ENCODE measurements around the gene HIP1. TPM values are rescaled to one million over a fixed set of nuclear protein-coding genes. Genes with fewer than 3 reads are reported as not detected.
"Not testable (repeated sequence)": the region's sequence is repeated elsewhere in the genome, so short reads cannot be mapped to it uniquely, and the experiment has no call there.

Gene HIP1
- total RNA-seq, 4 donors from 2014 or later, result 15.8 to 33.2 (median 22.8) TPM

DNA sequence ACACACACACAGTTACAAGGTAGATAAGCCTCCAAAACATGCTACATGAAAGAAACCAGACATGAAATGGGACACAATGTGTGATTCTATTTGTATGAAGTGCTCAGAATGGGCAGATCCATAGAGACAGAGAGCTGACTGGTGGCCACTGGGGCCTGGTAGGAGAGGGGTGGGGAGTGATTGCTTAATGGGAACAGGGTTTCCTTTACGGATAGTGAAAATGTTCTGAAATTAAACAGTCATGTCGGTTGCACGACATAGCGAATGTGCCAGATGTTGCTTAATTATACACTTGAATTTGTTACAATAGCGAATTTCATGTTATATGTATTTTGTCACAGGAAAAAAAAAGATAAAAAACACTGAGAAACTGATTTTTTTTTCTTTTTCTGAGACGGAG lies 124.3 kb downstream of the HIP1 start:
- WGBS, result 82% methylated on average over 6 of the region's 6 CpGs
- no peak for TF ChIP-seq POLR2AphosphoS5 (IDR thresholded peaks at IDR 0.05)
- TF ChIP-seq CTCF (IDR thresholded peaks at IDR 0.05), result no peak
- TF ChIP-seq POLR2A (IDR thresholded peaks at IDR 0.05; ENCODE audit: low read depth), result no peak
- TF ChIP-seq EP300 (IDR thresholded peaks at IDR 0.05), result no peak
- Histone ChIP-seq H3K9me3 (no peaks in the 10 kb centered on the region), H3K27me3 (no peaks in the 10 kb centered on the region), H3K27ac (replicated peaks in 1 of 4) (no peak overlapping the region), H3K4me1 (peaks cover 12 to 19% (median 14%) of the 10 kb centered on the region in 4 donors), H3K36me3 (no peaks in the 10 kb centered on the region), H3K4me3 (no peak overlapping the region)
- intact Hi-C loops (cut with DNase I), result no loop called here
- DNase-seq (ENCODE audit: extremely low spot score), result no peak

DNA sequence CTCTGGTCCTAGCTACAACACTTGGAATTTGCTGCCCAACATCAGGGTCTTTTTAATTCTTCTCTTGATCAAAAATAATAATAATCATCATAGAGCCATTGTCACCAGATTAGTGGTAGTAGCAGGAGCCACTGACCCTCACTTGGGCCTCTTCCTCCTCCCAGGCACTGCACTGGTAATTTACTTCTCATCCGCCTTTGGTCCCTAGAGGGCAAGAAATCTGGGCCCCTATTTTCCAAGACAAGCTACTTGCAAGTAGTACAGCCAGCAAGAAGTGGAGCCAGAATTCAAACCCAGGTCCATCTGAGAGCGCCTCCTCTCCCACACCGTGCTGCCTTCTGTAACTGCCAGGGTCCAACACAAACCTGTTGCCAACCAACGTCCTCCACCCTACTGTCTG lies 125.4 kb downstream of the HIP1 start:
- no peak for TF ChIP-seq EP300 (IDR thresholded peaks at IDR 0.05)
- no peak for TF ChIP-seq POLR2AphosphoS5 (IDR thresholded peaks at IDR 0.05)
- TF ChIP-seq CTCF (IDR thresholded peaks at IDR 0.05), result no peak
- TF ChIP-seq POLR2A (IDR thresholded peaks at IDR 0.05; ENCODE audit: low read depth), result no peak
- 92% methylated on average over 3 of the region's 4 CpGs for WGBS
- Histone ChIP-seq H3K36me3 (no peaks in the 10 kb centered on the region), H3K27me3 (no peaks in the 10 kb centered on the region), H3K4me1 (peaks cover 12 to 19% (median 14%) of the 10 kb centered on the region in 4 donors), H3K4me3 (no peak overlapping the region), H3K9me3 (no peaks in the 10 kb centered on the region), H3K27ac (replicated peaks in 1 of 4) (no peak overlapping the region)
- intact Hi-C loops (cut with DNase I), result no loop called here
- no peak for DNase-seq (ENCODE audit: extremely low spot score)

GRCh38 chr7:75611557-75612178 lies 127.1 kb downstream of the HIP1 start:
- H3K27me3 ChIP-seq, result no peaks in the 10 kb centered on the region
- TF ChIP-seq POLR2A (IDR thresholded peaks at IDR 0.05; ENCODE audit: low read depth) (no peak), CTCF (IDR thresholded peaks at IDR 0.05) (no peak), EP300 (IDR thresholded peaks at IDR 0.05) (no peak), POLR2AphosphoS5 (IDR thresholded peaks at IDR 0.05) (peak; percentile 67 to 71)
- H3K4me3 ChIP-seq, result peak overlapping the region in 2 of 4 donors; percentile 2 to 30
- 74% methylated on average over 16 of the region's 16 CpGs for WGBS
- no peaks in the 10 kb centered on the region for H3K36me3 ChIP-seq
- peak overlapping the region; percentile 34 to 75 (median 66) for H3K27ac ChIP-seq (replicated peaks in 1 of 4)
- intact Hi-C loops (cut with DNase I), result no loop called here
- DNase-seq (ENCODE audit: extremely low spot score), result no peak
- peaks cover 12 to 19% (median 13%) of the 10 kb centered on the region in 4 donors for H3K4me1 ChIP-seq
- H3K9me3 ChIP-seq, result no peaks in the 10 kb centered on the region

GRCh38 chr7:75609416-75609815 lies 129.3 kb downstream of the HIP1 start:
- H3K4me1 ChIP-seq, result peaks cover 12 to 19% (median 13%) of the 10 kb centered on the region in 4 donors
- H3K27me3 ChIP-seq; H3K4me3 ChIP-seq; DNase-seq (ENCODE audit: extremely low spot score); H3K36me3 ChIP-seq; intact Hi-C loops (cut with DNase I); H3K9me3 ChIP-seq: not testable (repeated sequence)
- H3K27ac ChIP-seq (replicated peaks in 1 of 4), result peak overlapping the region in 1 of 4 donors; percentile 13
- 82% methylated on average over 11 of the region's 11 CpGs for WGBS

- 82% methylated on average over 7 of the region's 8 CpGs for WGBS
- no peak for DNase-seq (ENCODE audit: extremely low spot score)
- Histone ChIP-seq H3K4me3 (no peak overlapping the region), H3K9me3 (no peaks in the 10 kb centered on the region), H3K36me3 (no peaks in the 10 kb centered on the region), H3K4me1 (peaks cover 12 to 19% (median 13%) of the 10 kb centered on the region in 4 donors), H3K27me3 (no peaks in the 10 kb centered on the region), H3K27ac (replicated peaks in 1 of 4) (peak overlapping the region in 1 of 4 donors; percentile 13)
- TF ChIP-seq POLR2A (IDR thresholded peaks at IDR 0.05; ENCODE audit: low read depth) (no peak), CTCF (IDR thresholded peaks at IDR 0.05) (no peak), POLR2AphosphoS5 (IDR thresholded peaks at IDR 0.05) (no peak), EP300 (IDR thresholded peaks at IDR 0.05) (no peak)
- intact Hi-C loops (cut with DNase I), result no loop called here
These were observed 130.2 kb downstream of the HIP1 start for GRCh38 chr7:75608451-75609122.

Data from esophagus muscularis mucosa (tissue), 4 donors.